ENCODE measurements around the gene CAB39L.
A peak's percentile ranks its signal among the peaks of the same experiment; 100 is the strongest.

Gene CAB39L

DNA sequence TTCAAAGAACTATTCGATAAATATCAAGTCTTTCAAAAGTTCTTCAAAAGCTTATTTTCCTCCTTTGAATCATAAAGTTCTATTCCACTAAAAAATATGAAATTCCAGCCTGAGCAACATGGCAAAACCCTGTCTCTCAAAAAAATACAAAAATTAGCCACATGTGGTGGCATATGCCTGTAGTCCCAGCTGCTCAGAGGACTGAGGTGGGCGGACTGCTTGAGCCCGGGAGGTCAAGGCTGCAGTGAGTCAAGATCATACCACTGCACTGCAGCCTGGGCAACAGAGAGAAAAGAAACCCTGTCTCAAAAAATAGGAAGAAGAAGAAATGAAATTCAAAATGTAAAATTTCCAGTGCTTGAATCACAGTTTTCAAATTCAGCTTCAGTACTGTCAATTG is 24.6 kb downstream of the CAB39L start:
- intact Hi-C loops (cut with DNase I; ENCODE audit: low total_unique reads) = no loop called here
- TF ChIP-seq, protein P1, sequence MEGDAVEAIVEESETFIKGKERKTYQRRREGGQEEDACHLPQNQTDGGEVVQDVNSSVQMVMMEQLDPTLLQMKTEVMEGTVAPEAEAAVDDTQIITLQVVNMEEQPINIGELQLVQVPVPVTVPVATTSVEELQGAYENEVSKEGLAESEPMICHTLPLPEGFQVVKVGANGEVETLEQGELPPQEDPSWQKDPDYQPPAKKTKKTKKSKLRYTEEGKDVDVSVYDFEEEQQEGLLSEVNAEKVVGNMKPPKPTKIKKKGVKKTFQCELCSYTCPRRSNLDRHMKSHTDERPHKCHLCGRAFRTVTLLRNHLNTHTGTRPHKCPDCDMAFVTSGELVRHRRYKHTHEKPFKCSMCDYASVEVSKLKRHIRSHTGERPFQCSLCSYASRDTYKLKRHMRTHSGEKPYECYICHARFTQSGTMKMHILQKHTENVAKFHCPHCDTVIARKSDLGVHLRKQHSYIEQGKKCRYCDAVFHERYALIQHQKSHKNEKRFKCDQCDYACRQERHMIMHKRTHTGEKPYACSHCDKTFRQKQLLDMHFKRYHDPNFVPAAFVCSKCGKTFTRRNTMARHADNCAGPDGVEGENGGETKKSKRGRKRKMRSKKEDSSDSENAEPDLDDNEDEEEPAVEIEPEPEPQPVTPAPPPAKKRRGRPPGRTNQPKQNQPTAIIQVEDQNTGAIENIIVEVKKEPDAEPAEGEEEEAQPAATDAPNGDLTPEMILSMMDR (IDR thresholded peaks at IDR 0.05) = no peak

DNA sequence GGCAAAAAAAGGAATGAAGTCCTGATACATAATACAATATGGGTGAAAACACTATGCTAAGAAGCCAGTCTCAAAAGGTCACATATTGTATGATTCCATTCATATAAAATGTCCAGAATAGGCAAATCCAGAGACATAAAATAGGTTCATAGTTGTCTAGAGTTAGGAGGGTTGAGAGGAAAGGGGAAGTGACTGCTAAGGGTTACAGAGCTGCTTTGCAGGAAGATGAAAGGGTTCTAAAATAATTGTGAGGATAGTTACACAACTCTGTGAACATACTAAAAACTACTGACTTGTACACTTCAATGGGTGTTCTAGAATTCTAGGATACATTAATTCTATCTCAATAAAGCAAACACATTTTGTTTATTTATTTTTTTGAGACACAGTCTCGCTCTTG is 25.7 kb downstream of the CAB39L start:
- H3K9me3 ChIP-seq = no peaks in the 10 kb centered on the region
- no peak for DNase-seq
- TF ChIP-seq, protein P1 (IDR thresholded peaks at IDR 0.05) = no peak
- no peak overlapping the region for H3K4me3 ChIP-seq
- intact Hi-C loops (cut with DNase I; ENCODE audit: low total_unique reads) = no loop called here
- H3K4me1 ChIP-seq = no peaks in the 10 kb centered on the region
- no peak overlapping the region for H3K27ac ChIP-seq
- H3K27me3 ChIP-seq = no peaks in the 10 kb centered on the region
- no peaks in the 10 kb centered on the region for H3K36me3 ChIP-seq

More for the DNA sequence above, 24.6 kb downstream of the CAB39L start:
- no peaks in the 10 kb centered on the region for H3K4me1 ChIP-seq
- H3K36me3 ChIP-seq = no peaks in the 10 kb centered on the region
- peak overlapping the region in 1 of 2 donors; percentile 6 for H3K27ac ChIP-seq
- no peak overlapping the region for H3K4me3 ChIP-seq
- no peaks in the 10 kb centered on the region for H3K9me3 ChIP-seq
- no peak for DNase-seq
- no peaks in the 10 kb centered on the region for H3K27me3 ChIP-seq

DNA sequence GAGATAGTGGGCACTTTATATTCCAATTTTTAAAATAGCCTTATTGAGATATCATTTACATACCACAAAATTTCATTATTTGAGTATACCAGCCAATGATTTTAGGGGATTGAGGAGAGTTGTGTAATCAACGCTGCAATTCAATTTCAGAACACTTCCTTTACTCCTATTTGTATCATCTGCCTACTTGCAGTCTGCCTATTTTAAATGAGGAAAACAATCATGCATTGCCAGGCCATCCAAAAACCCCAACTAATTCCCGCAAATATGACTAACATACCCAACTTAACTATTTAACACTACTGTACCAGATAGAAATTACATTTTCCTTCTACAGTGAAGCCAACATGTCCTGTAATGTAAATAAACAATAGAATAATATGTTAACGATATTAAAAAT is 26.7 kb downstream of the CAB39L start:
- H3K36me3 ChIP-seq = no peaks in the 10 kb centered on the region
- intact Hi-C loops (cut with DNase I; ENCODE audit: low total_unique reads) = no loop called here

DNA sequence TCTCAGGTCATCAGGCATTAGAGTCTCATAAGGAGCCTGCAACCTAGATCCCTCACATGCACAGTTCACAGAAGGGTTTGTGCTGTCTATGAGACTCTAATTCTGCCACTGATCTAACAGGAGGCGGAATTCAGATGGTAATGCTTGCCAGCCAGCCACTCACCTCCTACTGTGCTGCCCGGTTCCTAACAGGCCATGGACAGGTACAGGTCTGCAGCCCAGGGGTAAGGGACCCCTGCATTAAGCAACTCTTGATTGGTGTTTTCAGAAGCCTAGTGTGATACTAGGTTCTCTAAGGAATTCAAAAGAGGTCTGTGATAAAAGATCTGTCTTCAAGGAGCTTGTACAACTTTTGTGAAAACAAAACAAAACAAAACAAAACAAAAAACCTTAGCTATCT is 31.1 kb downstream of the CAB39L start:
- Histone ChIP-seq H3K4me3 (no peak overlapping the region), H3K4me1 (no peaks in the 10 kb centered on the region), H3K36me3 (no peaks in the 10 kb centered on the region), H3K27me3 (no peaks in the 10 kb centered on the region), H3K27ac (no peak overlapping the region), H3K9me3 (no peaks in the 10 kb centered on the region)
- TF ChIP-seq, protein P1 (IDR thresholded peaks at IDR 0.05) = no peak
- no peak for DNase-seq
- intact Hi-C loops (cut with DNase I; ENCODE audit: low total_unique reads) = no loop called here

More for the DNA sequence above, 26.7 kb downstream of the CAB39L start:
- Histone ChIP-seq H3K27me3 (no peaks in the 10 kb centered on the region), H3K9me3 (no peaks in the 10 kb centered on the region), H3K4me1 (no peaks in the 10 kb centered on the region), H3K27ac (no peak overlapping the region), H3K4me3 (no peak overlapping the region)
- no peak for DNase-seq
- TF ChIP-seq, protein P1 (IDR thresholded peaks at IDR 0.05) = no peak

DNA sequence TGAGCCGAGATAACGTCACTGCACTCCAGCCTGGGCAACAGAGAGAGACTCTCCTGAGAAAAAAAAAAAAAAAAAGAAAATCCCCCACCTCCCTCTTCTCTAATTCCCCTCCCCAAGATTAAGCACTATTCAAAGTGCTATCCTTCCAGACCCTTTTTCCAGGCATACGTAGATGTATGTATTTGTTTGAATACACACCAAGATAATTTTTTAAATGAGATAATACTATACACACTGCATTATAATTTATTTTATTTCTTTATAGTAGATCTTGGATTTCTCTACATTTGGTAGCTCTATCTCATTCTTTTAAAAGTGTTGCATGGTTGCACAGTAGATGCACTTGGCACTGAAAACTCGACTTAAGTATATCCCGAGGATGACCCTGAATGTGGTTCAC is 32.5 kb downstream of the CAB39L start:
- H3K9me3 ChIP-seq = no peaks in the 10 kb centered on the region
- TF ChIP-seq, protein P1 (IDR thresholded peaks at IDR 0.05) = no peak
- DNase-seq = no peak
- H3K4me1 ChIP-seq = no peaks in the 10 kb centered on the region
- H3K4me3 ChIP-seq = no peak overlapping the region
- H3K27me3 ChIP-seq = no peaks in the 10 kb centered on the region
- no peak overlapping the region for H3K27ac ChIP-seq
- no peaks in the 10 kb centered on the region for H3K36me3 ChIP-seq
- intact Hi-C loops (cut with DNase I; ENCODE audit: low total_unique reads) = no loop called here

DNA sequence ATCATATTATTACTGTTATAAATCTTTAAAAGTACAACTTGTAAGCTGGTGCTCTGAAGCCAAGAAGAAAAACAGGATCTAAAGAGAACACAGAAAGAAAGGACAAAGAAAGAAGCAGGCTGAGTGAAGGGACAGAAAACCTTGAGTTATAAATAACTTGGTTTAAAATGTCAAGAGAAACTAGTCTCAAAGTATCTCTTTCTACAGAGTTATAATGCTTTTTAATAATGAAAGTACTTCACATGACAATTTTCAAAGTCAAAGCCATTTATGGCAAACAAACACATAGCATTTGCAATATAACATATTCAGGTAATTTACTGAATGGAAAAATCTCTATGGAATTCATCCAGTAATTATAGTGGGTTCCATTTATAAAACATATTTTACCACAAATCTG is 33.4 kb downstream of the CAB39L start:
- intact Hi-C loops (cut with DNase I; ENCODE audit: low total_unique reads) = no loop called here
- H3K27ac ChIP-seq = no peak overlapping the region
- no peaks in the 10 kb centered on the region for H3K9me3 ChIP-seq
- H3K4me3 ChIP-seq = no peak overlapping the region
- no peaks in the 10 kb centered on the region for H3K27me3 ChIP-seq
- TF ChIP-seq, protein P1 (IDR thresholded peaks at IDR 0.05) = no peak
- no peaks in the 10 kb centered on the region for H3K36me3 ChIP-seq
- no peaks in the 10 kb centered on the region for H3K4me1 ChIP-seq
- no peak for DNase-seq
